Smooth muscle cell (in vitro differentiated cells): ENCODE results near the gene ARFGEF2. TPM values are rescaled to one million over a fixed set of nuclear protein-coding genes. Genes with fewer than 3 reads are reported as not detected.

Experiments
- DNase-seq: peaks from one replicate; lab custom pipeline; 2025; ENCODE audit not compliant: unreplicated experiment; lab: John Stamatoyannopoulos, UW
- H2AFZ ChIP-seq: fragments of 200-600 bp; sonication (generic); 2 replicates; pipeline ENCODE4 v1.6.0; 2016; ENCODE audit warnings: antibody characterized with exemption, low read depth, mild to moderate bottlenecking
- H3F3A ChIP-seq: fragments of 200-600 bp; sonication (generic); 2 replicates; pipeline ENCODE4 v1.6.0; 2017; ENCODE audit warnings: antibody characterized with exemption, low read depth
- H3K27ac ChIP-seq: fragments of 200-600 bp; sonication (generic); 2 replicates; pipeline ENCODE4 v1.5.1; 2016; ENCODE audit warnings: low read depth, mild to moderate bottlenecking
- H3K27me3 ChIP-seq: fragments of 200-600 bp; sonication (generic); 2 replicates; pipeline ENCODE4 v1.6.1; 2016; ENCODE audit warnings: low read depth, mild to moderate bottlenecking
- H3K36me3 ChIP-seq: fragments of 200-600 bp; sonication (generic); 2 replicates; pipeline ENCODE4 v1.5.1; 2016; ENCODE audit warnings: low read depth
- H3K4me1 ChIP-seq: fragments of 200-600 bp; sonication (generic); 2 replicates; pipeline ENCODE4 v1.5.1; 2016; ENCODE audit warnings: low read depth
- H3K4me2 ChIP-seq: fragments of 200-600 bp; sonication (generic); 2 replicates; pipeline ENCODE4 v1.6.0; 2016; ENCODE audit warnings: mild to moderate bottlenecking
- H3K4me3 ChIP-seq: fragments of 200-600 bp; sonication (generic); 2 replicates; pipeline ENCODE4 v1.5.1; 2016; ENCODE audit warnings: mild to moderate bottlenecking
- H3K79me2 ChIP-seq: fragments of 200-600 bp; sonication (generic); 2 replicates; pipeline ENCODE4 v1.6.0; 2016; ENCODE audit warnings: low read depth, mild to moderate bottlenecking
- H3K9ac ChIP-seq: fragments of 200-600 bp; sonication (generic); 2 replicates; pipeline ENCODE4 v1.6.0; 2016; ENCODE audit warnings: low read depth
- H3K9me3 ChIP-seq: fragments of 200-600 bp; sonication (generic); replicated peaks from 2 replicates; pipeline ENCODE4 v1.5.1; 2016; ENCODE audit warnings: low read depth
- H4K20me1 ChIP-seq: fragments of 200-600 bp; sonication (generic); 2 replicates; pipeline ENCODE4 v1.6.0; 2016; ENCODE audit warnings: low read depth
- CTCF ChIP-seq: fragments of 200-600 bp; sonication (generic); IDR thresholded peaks from 2 replicates; pipeline ENCODE4 v1.5.1; 2017; ENCODE audit warnings: borderline replicate concordance, mild to moderate bottlenecking, antibody characterized with exemption; ENCODE audit not compliant: insufficient read depth, poor library complexity, severe bottlenecking
- WGBS: methylation state at CpG from one replicate; pipeline ENCODE4 v1.1.7; 2016; ENCODE audit warnings: low lambda C conversion rate; 5-methylcytosine and 5-hydroxymethylcytosine counted together
- polyA plus RNA-seq: library from polyadenylated mRNA; unstranded; fragments of >200 nt; fragmentation: Nextera tagmentation; extraction: Ambion mirVana; gene quantifications from 2 replicates; pipeline ENCODE4 v1.2.1, GENCODE V29; 2016
- total RNA-seq: library from RNA; depleted of rRNA; stranded (reverse); fragments of >200 nt; gene quantifications from 2 replicates; pipeline ENCODE4 v1.2.3, GENCODE V29; 2014

The ARFGEF2 gene
- total and polyA plus RNA-seq, 2 experiments from 2014 or later: 6.5 to 29.6 TPM

DNA sequence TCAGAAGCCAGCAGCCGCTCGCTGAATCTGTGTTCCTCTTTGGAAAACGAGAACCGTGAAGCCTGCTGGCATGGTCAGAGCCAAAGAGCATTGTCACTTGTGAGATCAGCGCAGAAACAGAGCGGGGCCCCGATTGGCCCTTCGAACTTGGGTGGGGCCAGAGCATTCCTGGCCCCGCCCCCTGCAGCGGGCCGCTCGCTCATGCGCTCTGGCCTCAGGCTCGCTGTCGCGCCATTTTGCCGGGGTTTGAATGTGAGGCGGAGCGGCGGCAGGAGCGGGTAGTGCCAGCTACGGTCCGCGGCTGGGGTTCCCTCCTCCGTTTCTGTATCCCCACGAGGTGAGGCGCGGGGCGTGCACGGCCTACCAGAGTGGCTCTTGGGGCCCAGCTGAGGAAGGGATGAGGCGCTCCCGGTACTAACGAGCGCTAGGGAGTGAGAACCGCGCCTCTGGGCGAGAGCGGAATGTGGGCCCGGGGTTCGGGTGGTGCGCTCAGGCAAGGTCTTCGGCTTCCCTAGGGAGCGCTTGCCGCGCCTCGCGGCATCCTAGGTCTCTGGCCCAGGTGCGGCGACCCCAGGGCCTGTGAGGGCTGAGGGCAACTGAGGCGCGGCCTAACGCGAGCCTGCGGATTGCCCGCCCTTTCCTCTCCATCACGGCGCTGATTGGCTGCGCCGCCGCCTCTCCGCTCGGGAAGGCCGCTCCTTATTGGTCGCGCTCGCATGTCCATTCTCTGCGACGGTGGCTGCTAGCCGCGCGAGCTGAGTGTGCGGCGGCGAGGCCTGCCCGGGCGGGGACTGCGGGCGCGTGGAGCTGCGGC is 124.8 kb downstream of the ARFGEF2 start, which contains the start of gene CSE1L:
Gene CSE1L (plus strand): TSS at position 226 of the 814 bp plus-strand sequence. CDS start 12,152 bp downstream, outside the sequence.
- H3K9ac ChIP-seq: peak within 1 kb of the TSS; percentile 83
- no peaks in the 10 kb centered on the region for H3F3A ChIP-seq
- peak within 1 kb of the TSS; percentile 96 for H2AFZ ChIP-seq
- DNase-seq: peak; percentile 82
- peak within 1 kb of the TSS; percentile 58 for H3K27ac ChIP-seq
- H3K9me3 ChIP-seq: no peaks in the 10 kb centered on the region
- no peak for TF ChIP-seq CTCF
- H3K4me1 ChIP-seq: peaks cover 5% of the 10 kb centered on the region
- peaks cover 43% of the 10 kb centered on the region for H3K79me2 ChIP-seq
- H3K36me3 ChIP-seq: no peaks in the 10 kb centered on the region
- H3K4me2 ChIP-seq: peak within 1 kb of the TSS; percentile 92
- peaks cover 24% of the 10 kb centered on the region for H4K20me1 ChIP-seq
- H3K27me3 ChIP-seq: no peaks in the 10 kb centered on the region
- WGBS: 1% methylated on average over 79 of the region's 80 CpGs
- H3K4me3 ChIP-seq: peak within 1 kb of the TSS; percentile 91

DNA sequence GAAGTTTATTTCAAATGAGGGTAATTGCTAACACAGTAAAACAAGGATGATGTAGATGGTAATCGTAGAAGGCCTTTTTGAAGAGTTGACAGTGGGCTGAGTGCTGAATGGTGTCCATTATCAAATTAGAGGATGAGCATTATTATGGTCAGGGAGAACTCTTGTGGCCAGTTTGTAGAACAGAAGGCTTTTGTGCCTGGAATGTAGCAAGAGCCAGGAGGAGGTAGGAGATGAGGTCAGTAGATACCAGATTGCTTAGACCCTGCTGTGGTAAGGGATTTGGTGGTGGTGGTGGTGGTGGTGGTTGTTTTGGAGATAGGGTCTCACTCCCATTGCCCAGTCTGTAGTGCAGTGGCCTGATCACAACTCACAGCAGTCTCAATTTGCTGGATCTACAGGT is 130.8 kb downstream of the ARFGEF2 start:
- Histone ChIP-seq H3K27me3 (no peaks in the 10 kb centered on the region), H3K27ac (no peak overlapping the region), H3K9me3 (no peaks in the 10 kb centered on the region), H3K36me3 (no peaks in the 10 kb centered on the region), H3K4me1 (peaks cover 5% of the 10 kb centered on the region), H2AFZ (no peak overlapping the region), H4K20me1 (peaks cover 83% of the 10 kb centered on the region), H3K79me2 (peaks cover 99% of the 10 kb centered on the region), H3K9ac (no peak overlapping the region), H3F3A (no peaks in the 10 kb centered on the region), H3K4me2 (no peak overlapping the region), H3K4me3 (no peak overlapping the region)
- no peak for TF ChIP-seq CTCF
- 96% methylated on average over 1 of the region's 1 CpG for WGBS
- no peak for DNase-seq

DNA sequence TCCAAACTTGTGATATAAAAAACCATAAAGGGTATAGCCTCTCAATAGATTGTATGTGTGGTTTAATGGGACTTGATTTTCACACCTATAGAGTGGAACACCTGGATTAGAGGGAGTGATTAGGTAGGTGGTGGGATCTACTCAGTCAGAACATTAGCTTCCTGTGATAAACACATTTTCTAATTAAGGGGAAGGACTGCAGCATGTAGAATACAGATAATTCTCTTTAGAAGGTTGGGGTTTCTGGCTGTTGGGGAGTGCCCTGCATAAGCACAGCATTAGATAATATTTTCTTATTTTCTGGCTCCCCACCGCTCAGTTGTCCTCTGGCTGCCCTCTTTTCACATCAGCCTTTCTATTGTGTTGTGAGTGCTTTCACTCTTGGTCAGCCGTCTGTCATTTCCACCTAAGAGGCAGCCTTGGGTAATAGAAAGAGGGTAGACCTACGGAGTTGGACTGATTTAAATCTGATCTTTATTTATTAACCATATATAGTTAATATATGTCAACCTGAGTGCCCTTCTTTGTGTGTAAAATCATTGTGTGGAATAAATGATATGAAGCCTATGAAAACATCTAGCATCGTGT is 132.6 kb downstream of the ARFGEF2 start:
- no peak overlapping the region for H3K9ac ChIP-seq
- DNase-seq: no peak
- H4K20me1 ChIP-seq: peaks cover 87% of the 10 kb centered on the region

More for the DNA sequence above, 132.6 kb downstream of the ARFGEF2 start:
- Histone ChIP-seq H3K79me2 (peaks cover 99% of the 10 kb centered on the region), H2AFZ (no peak overlapping the region), H3K4me2 (no peak overlapping the region), H3K9me3 (no peaks in the 10 kb centered on the region), H3K27me3 (no peaks in the 10 kb centered on the region), H3F3A (no peaks in the 10 kb centered on the region), H3K36me3 (peaks cover 6% of the 10 kb centered on the region), H3K27ac (no peak overlapping the region), H3K4me1 (no peaks in the 10 kb centered on the region), H3K4me3 (no peak overlapping the region)
- WGBS: 96% methylated on average over 4 of the region's 4 CpGs
- TF ChIP-seq CTCF: no peak
